K562 (cell line): ENCODE data around the gene CYSTM1. TPM values are rescaled to one million over a fixed set of nuclear protein-coding genes. Genes with fewer than 3 reads are reported as not detected.
A peak's percentile ranks its signal among the peaks of the same experiment; 100 is the strongest.

Experiments used
- ATAC-seq: fragments of 200-7000 bp; cut with Tn5 transposase; 3 replicates; pipeline ENCODE4 v1.9.1; 2020; ENCODE audit warnings: moderate library complexity
- BruUV-seq: library from RNA; stranded (reverse); fragments of 400-500 nt; replicated peaks from 2 replicates; lab custom pipeline; 2021; lab: Mats Ljungman, UMichigan
- CTCF ChIA-PET: fragments of 300-600 bp; formaldehyde crosslinking; extraction: SDS; loops from one replicate; lab custom pipeline; 2021; ENCODE audit warnings: low intra/inter-chr PET ratio; lab: Yijun Ruan, JAX
- POLR2A ChIA-PET: fragments of 300-600, 350-650 bp; sonication (Branson Sonifier 250); formaldehyde crosslinking; extraction: SDS; loops from one replicate; lab custom pipeline; 2021; ENCODE audit warnings: antibody characterized with exemption, inconsistent platforms; lab: Yijun Ruan, JAX
- DNase-seq, 4 experiments: peaks; one replicate each; pipeline versions ENCODE4 v3.0.0 to v3.0.0-alpha.2; 2011 to 2018; ENCODE audit warnings: low spot score in 3 of 4, mixed read lengths in 3 of 4; ENCODE audit errors: extremely low read depth in 1 of 4
- FAIRE-seq: peaks from 2 replicates; lab custom pipeline; 2011; peaks lifted over from hg19 to GRCh38; lab: Jason Lieb, UNC
- H2AFZ ChIP-seq: 2 replicates; pipeline ENCODE4 v1.6.0; 2011; ENCODE audit warnings: low read depth, low read length, control low read depth, inconsistent platforms
- H3K27ac ChIP-seq: fragments of 200-600 bp; 3 replicates; pipeline ENCODE4 v1.8.0; 2011; ENCODE audit warnings: low read depth, mild to moderate bottlenecking, control low read depth, inconsistent platforms, low read length, moderate library complexity, mixed read lengths; ENCODE audit errors: extremely low read depth
- H3K27me3 ChIP-seq, 2 experiments: fragments of 300-600 bp in 1 of 2; 2 replicates in 1 of 2; 3 replicates in 1 of 2; pipeline versions ENCODE4 v1.6.0 to v1.8.0; 2011; ENCODE audit warnings: inconsistent platforms in 2 of 2, low read length in 2 of 2, mild to moderate bottlenecking in 1 of 2, mixed read lengths in 1 of 2, moderate library complexity in 1 of 2; ENCODE audit not compliant: control insufficient read depth in 2 of 2, insufficient read depth in 2 of 2
- H3K36me3 ChIP-seq: fragments of 300-600 bp; 3 replicates; pipeline ENCODE4 v1.8.0; 2011; ENCODE audit warnings: mild to moderate bottlenecking, low read length, inconsistent platforms; ENCODE audit not compliant: control insufficient read depth, insufficient read depth
- H3K4me1 ChIP-seq, 2 experiments: fragments of 200-600 bp in 1 of 2; replicated peaks in 1 of 2; 2 replicates in 1 of 2; 3 replicates in 1 of 2; pipeline versions ENCODE4 v1.5.1 to v1.8.0; 2011; ENCODE audit warnings: inconsistent platforms in 2 of 2, low read length in 2 of 2, mild to moderate bottlenecking in 1 of 2, mixed read lengths in 1 of 2, moderate library complexity in 1 of 2; ENCODE audit not compliant: control insufficient read depth in 2 of 2, insufficient read depth in 2 of 2
- H3K4me2 ChIP-seq: 2 replicates; pipeline ENCODE4 v1.6.1; 2011; ENCODE audit warnings: low read length, control low read depth, inconsistent platforms, mixed read lengths; ENCODE audit not compliant: insufficient read depth
- H3K4me3 ChIP-seq: fragments of 200-600 bp; sonication (generic), shearing (Covaris generic); 2 replicates; pipeline ENCODE4 v1.5.1; 2016; ENCODE audit warnings: control low read depth, inconsistent platforms
- H3K79me2 ChIP-seq: fragments of 200-600 bp; 3 replicates; pipeline ENCODE4 v1.8.0; 2011; ENCODE audit warnings: low read length, inconsistent platforms; ENCODE audit not compliant: control insufficient read depth, insufficient read depth
- H3K9ac ChIP-seq, 2 experiments: 2 replicates each; pipeline versions ENCODE4 v1.6.0 to v1.6.1; 2011; ENCODE audit warnings: low read depth in 2 of 2, low read length in 2 of 2, control low read depth in 1 of 2, inconsistent platforms in 1 of 2, mild to moderate bottlenecking in 1 of 2, mixed read lengths in 1 of 2; ENCODE audit not compliant: insufficient read depth in 1 of 2
- H3K9me1 ChIP-seq: one replicate; pipeline ENCODE4 v1.6.0; 2011; ENCODE audit warnings: inconsistent platforms, mild to moderate bottlenecking, low read length, moderate library complexity; ENCODE audit not compliant: control insufficient read depth, insufficient read depth
- H3K9me3 ChIP-seq: replicated peaks from 2 replicates; pipeline ENCODE4 v1.5.1; 2011; ENCODE audit warnings: low read depth, low read length, inconsistent platforms; ENCODE audit not compliant: control insufficient read depth, insufficient read depth
- H4K20me1 ChIP-seq: replicated peaks from 2 replicates; pipeline ENCODE4 v1.6.1; 2011; ENCODE audit warnings: low read length, inconsistent platforms, mixed read lengths; ENCODE audit not compliant: control insufficient read depth, insufficient read depth
- ARID1B ChIP-seq: fragments of 450-650 bp; IDR thresholded peaks from 2 replicates; pipeline ENCODE4 v1.6.1; 2016; ENCODE audit warnings: antibody characterized with exemption, mild to moderate bottlenecking, inconsistent platforms
- CREB3L1 ChIP-seq: fragments of 450-650 bp; IDR thresholded peaks from 2 replicates; pipeline ENCODE4 v1.6.1; 2014; ENCODE audit warnings: low read depth, mild to moderate bottlenecking, moderate library complexity, borderline replicate concordance
- KHSRP ChIP-seq: fragments of 450-650 bp; IDR thresholded peaks from 2 replicates; pipeline ENCODE4 v1.6.1; 2017
- L3MBTL2 ChIP-seq: fragments of 450-650 bp; IDR thresholded peaks from 2 replicates; pipeline ENCODE4 v1.6.1; 2016; ENCODE audit warnings: mild to moderate bottlenecking, moderate library complexity
- MTA2 ChIP-seq: fragments of 450-650 bp; IDR thresholded peaks from 2 replicates; pipeline ENCODE4 v1.6.1; 2016; ENCODE audit warnings: low read depth
- SUPT5H ChIP-seq: fragments of 450-650 bp; IDR thresholded peaks from 2 replicates; pipeline ENCODE4 v1.6.1; 2016
- ZBTB11 ChIP-seq, 3 experiments: fragments of 200-800 bp in 1 of 3; fragments of 250-450 bp in 1 of 3; fragments of 450-650 bp in 1 of 3; sonication (Bioruptor Pico) in 1 of 3; sonication (Bioruptor generic) in 1 of 3; formaldehyde crosslinking in 1 of 3; IDR thresholded peaks; 2 replicates each; pipeline versions ENCODE4 v1.6.1 to v1.8.0; 2016 to 2022; ENCODE audit warnings: mild to moderate bottlenecking in 2 of 3, missing genetic modification characterization in 2 of 3, missing compliant biosample characterization in 1 of 3, moderate library complexity in 1 of 3
- ZNF592 ChIP-seq: fragments of 450-650 bp; IDR thresholded peaks from 2 replicates; pipeline ENCODE4 v1.6.1; 2017; ENCODE audit warnings: antibody characterized with exemption, mild to moderate bottlenecking
- ZNF79 ChIP-seq: fragments of 250-450 bp; sonication (Bioruptor Pico); IDR thresholded peaks from 2 replicates; pipeline ENCODE4 v1.4.0; 2020; ENCODE audit warnings: low read depth, mild to moderate bottlenecking, moderate library complexity
- WGBS: fragments of 100-300 bp; shearing (Covaris generic); methylation state at CpG from one replicate; pipeline ENCODE4 v1.1.6; 2016; ENCODE audit warnings: low coverage, mixed read lengths; ENCODE audit not compliant: insufficient coverage; ENCODE audit errors: missing lambda C conversion rate; 5-methylcytosine and 5-hydroxymethylcytosine counted together
- in situ Hi-C: fragments of 300-500 bp; cut with MboI; formaldehyde crosslinking; loops from 4 replicates; pipeline ENCODE4 v1.15.0; 2018; ENCODE audit warnings: inconsistent platforms, mixed read lengths
- intact Hi-C: fragments of 100-400 bp; cut with micrococcal nuclease; formaldehyde crosslinking; loops from 2 replicates; pipeline ENCODE4 v1.14.2; 2022
- polyA plus RNA-seq, 8 experiments: library from polyadenylated mRNA; depleted of rRNA in 4 of 8; stranded (reverse) in 5 of 8; unstranded in 3 of 8; fragments of >200 nt; fragmentation: Nextera tagmentation in 2 of 8; fragmentation: Illumina TruSeq in 1 of 8; extraction: Ambion mirVana in 2 of 8; extraction: Trizol in 1 of 8; gene quantifications; 2 replicates each; pipeline versions ENCODE4 v1.2.1 to v1.2.3, GENCODE V29; 2011 to 2014; ENCODE audit warnings: inconsistent platforms in 1 of 8, missing spikeins in 1 of 8
- total RNA-seq, 7 experiments: library from RNA; depleted of rRNA in 6 of 7; stranded (reverse); fragments of >200 nt in 6 of 7; fragmentation: Illumina TruSeq in 2 of 7; extraction: Trizol in 2 of 7; gene quantifications; 2 replicates each; pipeline versions ENCODE4 v1.2.1 to v1.2.3, GENCODE V29; 2011 to 2021; ENCODE audit warnings: low replicate concordance in 1 of 7

Gene CYSTM1
- total and polyA plus RNA-seq, 9 of the 15 experiments (the other 6 are each of a cell fraction or from before 2014, with no cell fraction given), result 76.1 to 422 (median 108) TPM

- Histone ChIP-seq H3K9ac (peak overlapping the region; percentile 66 to 72; a peak in 3 of 4 replicates), H3K9me1 (no peaks in the 10 kb centered on the region), H3K27me3 (no peaks in the 10 kb centered on the region), H3K4me3 (peak overlapping the region; percentile 10; the same call in 1 of the 2 replicates), H2AFZ (peak overlapping the region; percentile 40; the same call in 1 of the 2 replicates), H3K27ac (peak overlapping the region; percentile 81), H3K36me3 (0 out of 3 replicates have a peak, but pooled peaks cover 4% of the 10 kb centered on the region), H3K9me3 (no peaks in the 10 kb centered on the region), H3K4me2 (peak overlapping the region; percentile 77), H3K79me2 (peaks cover 96% of the 10 kb centered on the region), H4K20me1 (no peaks in the 10 kb centered on the region), H3K4me1 (peaks cover 48 to 73% of the 10 kb centered on the region in 2 experiments)
- DNase-seq (no peak), ATAC-seq (peak; percentile 17), FAIRE-seq (no peak)
- TF ChIP-seq KHSRP, result no peak
- 0 out of 2 replicates have a peak, but pooled peaks have one; percentile 4 for TF ChIP-seq L3MBTL2
- peak in 1 of 3 experiments; percentile 24; a peak in 1 of 6 replicates for TF ChIP-seq ZBTB11 (CRISPR knock-in tag; IDR thresholded peaks at IDR 0.05)
- peak; percentile 18; the same call in 1 of the 2 replicates for TF ChIP-seq MTA2
- TF ChIP-seq ZNF79 (CRISPR knock-in tag), result no peak
- 0 out of 2 replicates have a peak, but pooled peaks have one; percentile 59 for TF ChIP-seq ZNF592
- peak; percentile 25; the same call in 1 of the 2 replicates for TF ChIP-seq CREB3L1
- no peak for TF ChIP-seq SUPT5H
- peak; percentile 30; the same call in 1 of the 2 replicates for TF ChIP-seq ARID1B
- 4% methylated on average over 5 of the region's 5 CpGs for WGBS
- CTCF ChIA-PET, result no interaction called here
- BruUV-seq, result no TSS peak
- in situ Hi-C loops, result no loop called here
- POLR2A ChIA-PET, result interaction anchor here (0.6 to 2.0 kb wide), 10 partner anchors 10 to 1637 kb away, joined by 3 to 7 read pairs (median 3); partner anchors contain the start of genes EIF4EBP3 and PURA
- intact Hi-C loops, result loop anchor here (10.0 kb wide), 1 partner anchor 534 kb away; no protein-coding TSS in a partner anchor
Observed at GRCh38 chr5:140181002-140181483, 6.1 kb downstream of the CYSTM1 start.
